WTC11 (cell line): ENCODE measurements around the gene ZNF273.

Source experiments
- ARID4B ChIP-seq: sonication (generic); formaldehyde crosslinking; IDR thresholded peaks from 2 replicates; pipeline ENCODE4 v1.8.0; 2023; ENCODE audit warnings: missing genetic modification reagents, mild to moderate bottlenecking, borderline replicate concordance
- ATF1 ChIP-seq: sonication (generic); formaldehyde crosslinking; IDR thresholded peaks from 2 replicates; pipeline ENCODE4 v1.8.1; 2023; ENCODE audit warnings: mild to moderate bottlenecking, moderate library complexity, missing genetic modification reagents
- ATF2 ChIP-seq: sonication (generic); formaldehyde crosslinking; IDR thresholded peaks from 2 replicates; pipeline ENCODE4 v1.8.1; 2022; ENCODE audit warnings: low read depth, missing genetic modification reagents, borderline replicate concordance
- CTCF ChIP-seq: fragments of 200-600 bp; IDR thresholded peaks from 2 replicates; pipeline ENCODE4 v1.8.0; 2022; ENCODE audit warnings: antibody characterized with exemption
- GRHL2 ChIP-seq: fragments of 250-450 bp; sonication (Bioruptor Pico); IDR thresholded peaks from 2 replicates; pipeline ENCODE4 v1.8.0; 2022; ENCODE audit warnings: mild to moderate bottlenecking, moderate library complexity; ENCODE audit not compliant: insufficient replicate concordance, severe bottlenecking
- HMGXB4 ChIP-seq: sonication (generic); formaldehyde crosslinking; IDR thresholded peaks from 2 replicates; pipeline ENCODE4 v1.8.1; 2023; ENCODE audit warnings: mild to moderate bottlenecking, moderate library complexity, missing genetic modification reagents
- IRF1 ChIP-seq: sonication (generic); formaldehyde crosslinking; IDR thresholded peaks from 2 replicates; pipeline ENCODE4 v1.8.0; 2023; ENCODE audit warnings: missing genetic modification reagents
- NFYB ChIP-seq: sonication (generic); formaldehyde crosslinking; conservative IDR thresholded peaks from 2 replicates; pipeline ENCODE4 v1.8.0; 2022; ENCODE audit warnings: low read depth, missing genetic modification reagents
- NR1H2 ChIP-seq: sonication (generic); formaldehyde crosslinking; IDR thresholded peaks from 2 replicates; pipeline ENCODE4 v1.9.0; 2021; ENCODE audit warnings: mild to moderate bottlenecking, moderate library complexity, missing genetic modification reagents
- NR3C1 ChIP-seq: sonication (generic); formaldehyde crosslinking; conservative IDR thresholded peaks from 2 replicates; pipeline ENCODE4 v1.8.1; 2023; ENCODE audit warnings: low read depth, mild to moderate bottlenecking, missing genetic modification reagents
- SMAD3 ChIP-seq: sonication (generic); formaldehyde crosslinking; IDR thresholded peaks from 2 replicates; pipeline ENCODE4 v1.8.0; 2022; ENCODE audit warnings: missing genetic modification reagents, mild to moderate bottlenecking, borderline replicate concordance
- TEAD4 ChIP-seq: sonication (generic); formaldehyde crosslinking; IDR thresholded peaks from 2 replicates; pipeline ENCODE4 v1.8.0; 2022; ENCODE audit warnings: mild to moderate bottlenecking, missing genetic modification reagents
- ZBTB43 ChIP-seq: sonication (generic); formaldehyde crosslinking; IDR thresholded peaks from 2 replicates; pipeline ENCODE4 v1.8.1; 2023; ENCODE audit warnings: mild to moderate bottlenecking, missing genetic modification reagents
- ZNF423 ChIP-seq: fragments of 250-450 bp; sonication (Bioruptor Pico); IDR thresholded peaks from 2 replicates; pipeline ENCODE4 v2.1.2; 2022; ENCODE audit warnings: mild to moderate bottlenecking, moderate library complexity

DNA sequence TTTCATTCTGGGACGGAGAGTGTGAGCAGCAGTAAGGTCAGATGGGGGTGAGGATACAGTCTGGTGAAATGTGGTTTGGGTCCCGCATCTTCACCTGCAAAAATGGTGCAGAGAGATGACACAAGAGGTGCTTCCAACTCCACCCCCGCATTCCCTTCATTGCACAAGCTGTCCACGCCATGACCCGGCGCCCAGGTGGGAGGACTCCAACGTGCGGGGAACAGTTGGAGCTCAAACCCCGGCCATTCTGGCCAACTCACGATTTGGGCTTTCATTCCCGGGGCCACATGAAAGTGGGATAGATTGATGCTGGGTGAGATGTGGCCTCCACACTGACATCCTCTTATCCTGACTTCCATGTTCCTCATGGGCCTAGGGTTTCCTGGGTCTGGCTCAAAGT lies 34.6 kb upstream of the ZNF273 start:
- no peak for TF ChIP-seq CTCF
- no peak for TF ChIP-seq GRHL2 (CRISPR knock-in tag)
- TF ChIP-seq HMGXB4 (CRISPR knock-in tag), result no peak
- TF ChIP-seq NFYB (CRISPR knock-in tag), result no peak
- no peak for TF ChIP-seq ZBTB43
- TF ChIP-seq ARID4B, result no peak
- no peak for TF ChIP-seq SMAD3
- no peak for TF ChIP-seq NR1H2 (CRISPR knock-in tag)
- no peak for TF ChIP-seq IRF1 (CRISPR knock-in tag)
- TF ChIP-seq NR3C1, result no peak
- TF ChIP-seq ZNF423 (CRISPR knock-in tag), result no peak
- TF ChIP-seq ATF2 (CRISPR knock-in tag), result no peak
- no peak for TF ChIP-seq TEAD4
- no peak for TF ChIP-seq ATF1 (CRISPR knock-in tag)
